Lung (tissue), 12 donors: ENCODE results near the gene VAPB. TPM values are rescaled to one million over a fixed set of nuclear protein-coding genes. Genes with fewer than 3 reads are reported as not detected.
A peak's percentile ranks its signal among the peaks of the same experiment; 100 is the strongest.

Experiments
- ATAC-seq: fragments of 200-7000 bp; cut with Tn5 transposase; one replicate; pipeline ENCODE4 v1.9.1; 2020; ENCODE audit warnings: moderate number of reproducible peaks; ENCODE audit not compliant: insufficient read depth, low FRiP score
- DNase-seq, 3 donors: peaks; one replicate each; pipeline ENCODE4 v3.0.0-alpha.2; 2013 to 2017
- H3K27ac ChIP-seq, 2 donors: one replicate each; pipeline ENCODE4 v1.5.1; 2013; ENCODE audit warnings: mild to moderate bottlenecking in 2 of 2, moderate library complexity in 2 of 2, control low read depth in 1 of 2, inconsistent platforms in 1 of 2, low read depth in 1 of 2, low read length in 1 of 2
- H3K27me3 ChIP-seq, 3 donors: one replicate each; pipeline ENCODE4 v1.5.1; 2013; ENCODE audit warnings: low read length in 2 of 3; ENCODE audit not compliant: control insufficient read depth in 3 of 3, insufficient read depth in 3 of 3
- H3K36me3 ChIP-seq, 4 donors: one replicate each; pipeline ENCODE4 v1.5.1; 2013; ENCODE audit warnings: low read length in 4 of 4, mild to moderate bottlenecking in 1 of 4, moderate library complexity in 1 of 4; ENCODE audit not compliant: control insufficient read depth in 4 of 4, insufficient read depth in 4 of 4
- H3K4me1 ChIP-seq, 5 donors: one replicate each; pipeline ENCODE4 v1.5.1; 2013; ENCODE audit warnings: low read length in 5 of 5, mild to moderate bottlenecking in 2 of 5, moderate library complexity in 1 of 5; ENCODE audit not compliant: control insufficient read depth in 5 of 5, insufficient read depth in 5 of 5
- H3K4me3 ChIP-seq: one replicate; pipeline ENCODE4 v1.5.1; 2013; ENCODE audit warnings: mild to moderate bottlenecking, control low read depth, moderate library complexity
- H3K9ac ChIP-seq, 2 donors: one replicate each; pipeline ENCODE4 v1.5.1; 2013; ENCODE audit warnings: low read length in 2 of 2, control low read depth in 1 of 2; ENCODE audit not compliant: insufficient read depth in 1 of 2
- H3K9me3 ChIP-seq, 4 donors: one replicate each; pipeline ENCODE4 v1.5.1; 2013; ENCODE audit warnings: low read length in 3 of 4, mild to moderate bottlenecking in 1 of 4, moderate library complexity in 1 of 4; ENCODE audit not compliant: control insufficient read depth in 4 of 4, insufficient read depth in 3 of 4
- CTCF ChIP-seq: IDR thresholded peaks from 2 replicates; pipeline ENCODE4 v1.5.1; 2012; ENCODE audit warnings: mild to moderate bottlenecking; ENCODE audit errors: control extremely low read depth, extremely low read depth
- WGBS, 2 donors: extraction: QIAGEN DNeasy Blood & Tissue Kit; methylation state at CpG; one replicate each; pipeline ENCODE4 v1.1.7; 2013; 5-methylcytosine and 5-hydroxymethylcytosine counted together
- polyA plus RNA-seq, 2 donors: library from polyadenylated mRNA; stranded (reverse); fragments of 200-250 nt; gene quantifications; one replicate each; pipeline ENCODE4 v1.2.1, GENCODE V29; 2013
- total RNA-seq, 2 donors: library from RNA; depleted of rRNA in 1 of 2; stranded (reverse); fragments of >200 nt in 1 of 2; gene quantifications; one replicate each; pipeline ENCODE4 v1.2.1, GENCODE V29; 2014 to 2021
- donor health status: control.
- donor health status: control.
- donor health status: Bipolar disorder and iron deficiency.
- donor health status: healthy.
- donor health status: DM: yes; HTN: yes; CAD: no.

VAPB gene
- total and polyA plus RNA-seq, 4 donors = 21.3 to 44.7 (median 24.1) TPM

- Histone ChIP-seq H3K9me3 (no peaks in the 10 kb centered on the region), H3K4me3 (no peak overlapping the region), H3K27ac (no peak overlapping the region), H3K36me3 (peaks cover 6 to 27% (median 11%) of the 10 kb centered on the region in 4 donors), H3K4me1 (peaks cover 0 to 5% (median 0%) of the 10 kb centered on the region in 5 donors), H3K9ac (no peak overlapping the region), H3K27me3 (no peaks in the 10 kb centered on the region)
- 82 to 94% methylated on average over 9 of the region's 9 CpGs for WGBS, 2 donors
- ATAC-seq = no peak
- peak in 1 of 3 donors; percentile 33 for DNase-seq
- TF ChIP-seq CTCF = no peak
Observed at GRCh38 chr20:58361481-58362205, 27.4 kb upstream of the VAPB start.

- H3K27ac ChIP-seq = no peak overlapping the region
- no peak overlapping the region for H3K9ac ChIP-seq
- 96 to 98% methylated on average over 1 of the region's 1 CpG for WGBS, 2 donors
- DNase-seq (no peak), ATAC-seq (no peak)
- no peaks in the 10 kb centered on the region for H3K9me3 ChIP-seq
- peaks cover 6 to 25% (median 10%) of the 10 kb centered on the region in 4 donors for H3K36me3 ChIP-seq
- peaks cover 0 to 5% (median 0%) of the 10 kb centered on the region in 5 donors for H3K4me1 ChIP-seq
- H3K4me3 ChIP-seq = no peak overlapping the region
- TF ChIP-seq CTCF = no peak
- H3K27me3 ChIP-seq = no peaks in the 10 kb centered on the region
Observed at GRCh38 chr20:58362206-58362516, 26.9 kb upstream of the VAPB start.

GRCh38 chr20:58362970-58363369 lies 26.1 kb upstream of the VAPB start:
- H3K36me3 ChIP-seq = peaks cover 6 to 28% (median 10%) of the 10 kb centered on the region in 4 donors
- DNase-seq (no peak), ATAC-seq (no peak)
- no peaks in the 10 kb centered on the region for H3K9me3 ChIP-seq
- no peaks in the 10 kb centered on the region for H3K27me3 ChIP-seq
- 94 to 95% methylated on average over 4 of the region's 4 CpGs for WGBS, 2 donors
- no peak overlapping the region for H3K27ac ChIP-seq
- peaks cover 0 to 5% (median 0%) of the 10 kb centered on the region in 5 donors for H3K4me1 ChIP-seq
- no peak overlapping the region for H3K9ac ChIP-seq
- no peak overlapping the region for H3K4me3 ChIP-seq
- no peak for TF ChIP-seq CTCF
